Right lobe of liver (tissue), 6 donors: ENCODE measurements around the gene ZNF276. TPM values are rescaled to one million over a fixed set of nuclear protein-coding genes. Genes with fewer than 3 reads are reported as not detected.

Experiments used
- ATAC-seq, 4 donors: fragments of 200-7000 bp; cut with Tn5 transposase; one replicate each; pipeline ENCODE4 v1.9.1; 2020; ENCODE audit warnings: mild to moderate bottlenecking in 4 of 4, moderate library complexity in 4 of 4
- DNase-seq, 3 donors: peaks; one replicate each; pipeline ENCODE4 v3.0.0-alpha.2; 2020
- H3K27ac ChIP-seq, 3 donors: fragments of 200-600 bp; one replicate each; pipeline ENCODE4 v1.8.0; 2022
- H3K27me3 ChIP-seq, 2 donors: fragments of 200-600 bp; one replicate each; pipeline ENCODE4 v1.8.0; 2022
- H3K36me3 ChIP-seq, 4 donors: fragments of 200-600 bp; sonication (generic) in 1 of 4; one replicate each; pipeline versions ENCODE4 v1.5.1 to v1.8.0; 2017 to 2022; ENCODE audit warnings: control low read depth in 1 of 4
- H3K4me1 ChIP-seq, 4 donors: fragments of 200-600 bp; sonication (generic) in 1 of 4; one replicate each; pipeline versions ENCODE4 v1.5.1 to v1.8.0; 2017 to 2022; ENCODE audit warnings: control low read depth in 1 of 4
- H3K4me3 ChIP-seq, 3 donors: fragments of 200-600 bp; one replicate each; pipeline ENCODE4 v1.8.0; 2022
- H3K9me3 ChIP-seq, 4 donors: fragments of 200-600 bp; sonication (generic) in 1 of 4; one replicate each; pipeline versions ENCODE4 v1.5.1 to v1.8.0; 2017 to 2022; ENCODE audit warnings: control low read depth in 1 of 4
- CTCF ChIP-seq, 4 donors: fragments of 200-600 bp in 3 of 4; fragments of 450-650 bp in 1 of 4; IDR thresholded peaks; one replicate each; pipeline versions ENCODE4 v1.5.1 to v1.8.0; 2016 to 2022; ENCODE audit warnings: antibody characterized with exemption in 4 of 4, mild to moderate bottlenecking in 2 of 4
- POLR2A ChIP-seq: fragments of 450-650 bp; IDR thresholded peaks from one replicate; pipeline ENCODE4 v1.6.1; 2017; ENCODE audit warnings: antibody characterized with exemption, mild to moderate bottlenecking
- WGBS: methylation state at CpG from one replicate; pipeline ENCODE4 v1.1.6; 2018; ENCODE audit warnings: low coverage, low lambda C conversion rate; ENCODE audit not compliant: insufficient coverage; ENCODE audit errors: missing lambda C conversion rate; 5-methylcytosine and 5-hydroxymethylcytosine counted together
- intact Hi-C, 2 donors: fragments of 100-400 bp; cut with DNase I; formaldehyde crosslinking; loops; one replicate each; pipeline versions ENCODE4 v1.11.2 to v1.14.1; 2022
- total RNA-seq, 6 experiments: library from RNA; depleted of rRNA in 2 of 6; stranded (reverse); fragments of >200 nt in 2 of 6; fragmentation: NEBNext Ultra II Directional in 3 of 6; extraction: Animal tissue kit (Norgen Biotek cat#: 25700) in 3 of 6; gene quantifications; one replicate each; pipeline versions ENCODE4 v1.1.0 to v1.2.4, GENCODE V29; 2016 to 2023
- donor health status: DM: no; HTN: yes; CAD: no.
- donor health status: DM: no; HTN: no; CAD: no.
- donor health status: DM: no; HTN: no; CAD: no.
- donor health status: DM: no; HTN: yes; CAD: no.
- donor health status: DM: no; HTN: yes; CAD: no.

Gene ZNF276
- total RNA-seq, 6 experiments from 2014 or later, result 6.9 to 13.4 (median 9.1) TPM

GRCh38 chr16:89704281-89704680 is 17.1 kb upstream of the ZNF276 start:
- Histone ChIP-seq H3K4me3 (no peak overlapping the region), H3K4me1 (peaks cover 0 to 15% (median 5%) of the 10 kb centered on the region in 4 donors), H3K27me3 (no peaks in the 10 kb centered on the region), H3K9me3 (no peaks in the 10 kb centered on the region), H3K27ac (no peak overlapping the region), H3K36me3 (no peaks in the 10 kb centered on the region)
- ATAC-seq (no peak), DNase-seq (no peak)
- no peak for TF ChIP-seq CTCF (IDR thresholded peaks at IDR 0.05)
- TF ChIP-seq POLR2A, result no peak
- WGBS, result 78% methylated on average over 6 of the region's 13 CpGs
- intact Hi-C loops, result loop anchor here (10.0 kb wide), 2 partner anchors 91 to 171 kb away; partner anchors contain the start of gene TCF25 (in 1 of the 2)

GRCh38 chr16:89705006-89705405 is 16.3 kb upstream of the ZNF276 start:
- no peaks in the 10 kb centered on the region for H3K36me3 ChIP-seq
- no peaks in the 10 kb centered on the region for H3K27me3 ChIP-seq
- ATAC-seq (no peak), DNase-seq (no peak)
- no peak overlapping the region for H3K27ac ChIP-seq
- intact Hi-C loops, result loop anchor here (10.0 kb wide), 2 partner anchors 90 to 170 kb away; partner anchors contain the start of gene TCF25 (in 1 of the 2)
- no peaks in the 10 kb centered on the region for H3K9me3 ChIP-seq
- TF ChIP-seq CTCF (IDR thresholded peaks at IDR 0.05) (no peak), POLR2A (no peak)
- H3K4me1 ChIP-seq, result peaks cover 0 to 9% (median 3%) of the 10 kb centered on the region in 4 donors
- no peak overlapping the region for H3K4me3 ChIP-seq
- WGBS, result 77% methylated on average over 7 of the region's 15 CpGs

- TF ChIP-seq POLR2A (no peak), CTCF (IDR thresholded peaks at IDR 0.05) (no peak)
- intact Hi-C loops, result loop anchor here (10.0 kb wide), 2 partner anchors 88 to 168 kb away; partner anchors contain the start of gene TCF25 (in 1 of the 2)
- Histone ChIP-seq H3K4me1 (peaks cover 0 to under 1% (median 0%) of the 10 kb centered on the region in 4 donors), H3K36me3 (no peaks in the 10 kb centered on the region), H3K27ac (no peak overlapping the region), H3K27me3 (no peaks in the 10 kb centered on the region), H3K9me3 (no peaks in the 10 kb centered on the region), H3K4me3 (no peak overlapping the region)
- DNase-seq (no peak), ATAC-seq (no peak)
- 70% methylated on average over 5 of the region's 14 CpGs for WGBS
Observed at GRCh38 chr16:89706518-89707260, 14.6 kb upstream of the ZNF276 start.

- Histone ChIP-seq H3K27me3 (no peaks in the 10 kb centered on the region), H3K36me3 (no peaks in the 10 kb centered on the region), H3K9me3 (no peaks in the 10 kb centered on the region), H3K4me3 (no peak overlapping the region), H3K27ac (no peak overlapping the region), H3K4me1 (peaks cover 0 to 6% (median 0%) of the 10 kb centered on the region in 4 donors)
- intact Hi-C loops, result loop anchor here (10.0 kb wide), 2 partner anchors 87 to 167 kb away; partner anchors contain the start of gene TCF25 (in 1 of the 2)
- WGBS, result no CpG with 5 or more reads among the region's 9 CpGs
- DNase-seq, result no peak
- TF ChIP-seq POLR2A (no peak), CTCF (IDR thresholded peaks at IDR 0.05) (no peak)
- no peak for ATAC-seq
Observed at GRCh38 chr16:89707695-89708094, 13.6 kb upstream of the ZNF276 start.
